Activated B cell treated with CpG ODN at 0.5 μM for 24 hours (primary cell): ENCODE data around the gene ATP11A. TPM values are rescaled to one million over a fixed set of nuclear protein-coding genes. Genes with fewer than 3 reads are reported as not detected.

Source experiments
- ATAC-seq: fragments of 200-7000 bp; cut with Tn5 transposase; one replicate; pipeline ENCODE4 v1.10.0; 2021; ENCODE audit warnings: low read depth, mild to moderate bottlenecking, moderate library complexity
- CTCF ChIA-PET: fragments of 350-600 bp; sonication (Branson Sonifier 250); formaldehyde crosslinking; loops from one replicate; lab custom pipeline; 2021; ENCODE audit warnings: antibody characterized with exemption; lab: Charles Lee
- POLR2A ChIA-PET: fragments of 350-600 bp; sonication (Branson Sonifier 250); formaldehyde crosslinking; loops from one replicate; lab custom pipeline; 2021; ENCODE audit warnings: antibody characterized with exemption; lab: Charles Lee
- DNase-seq: peaks from one replicate; pipeline ENCODE4 v3.0.0; 2022
- H3K27ac Mint-ChIP-seq: one replicate; pipeline ENCODE4 v1.8.0; 2020; ENCODE audit warnings: mixed read lengths
- H3K27me3 Mint-ChIP-seq: one replicate; pipeline ENCODE4 v1.8.0; 2021; ENCODE audit warnings: mixed read lengths
- H3K36me3 Mint-ChIP-seq: one replicate; pipeline ENCODE4 v1.8.0; 2021; ENCODE audit warnings: low read depth, mixed read lengths
- H3K4me1 Mint-ChIP-seq: one replicate; pipeline ENCODE4 v1.8.0; 2021; ENCODE audit warnings: mixed read lengths
- H3K4me3 Mint-ChIP-seq: one replicate; pipeline ENCODE4 v1.8.0; 2020; ENCODE audit warnings: mild to moderate bottlenecking, mixed read lengths
- H3K9me3 Mint-ChIP-seq: one replicate; pipeline ENCODE4 v1.8.0; 2020; ENCODE audit warnings: mixed read lengths
- CTCF ChIP-seq: fragments of 200-600 bp; IDR thresholded peaks from one replicate; pipeline ENCODE4 v1.8.0; 2022; ENCODE audit warnings: antibody characterized with exemption, mild to moderate bottlenecking
- intact Hi-C: fragments of 100-400 bp; cut with micrococcal nuclease; formaldehyde crosslinking; loops from one replicate; pipeline ENCODE4 v1.15.1; 2024
- total RNA-seq: library from RNA; stranded (reverse); gene quantifications from 2 replicates; pipeline ENCODE4 v1.2.3, GENCODE V29; 2022

Gene ATP11A
- total RNA-seq, 1 donor from 2014 or later, result 49.6 TPM

GRCh38 chr13:112759053-112759452, 69.2 kb downstream of the ATP11A start:
- DNase-seq (no peak), ATAC-seq (no peak)
- Mint-ChIP-seq H3K27ac (no peak overlapping the region), H3K4me1 (peaks cover 5% of the 10 kb centered on the region), H3K27me3 (no peaks in the 10 kb centered on the region), H3K9me3 (peaks cover 2% of the 10 kb centered on the region), H3K4me3 (no peak overlapping the region), H3K36me3 (no peaks in the 10 kb centered on the region)
- intact Hi-C loops, result no loop called here
- ChIA-PET POLR2A (no interaction called here), CTCF (no interaction called here)
- TF ChIP-seq CTCF, result no peak

- peaks cover 5% of the 10 kb centered on the region for H3K4me1 Mint-ChIP-seq
- no peak overlapping the region for H3K4me3 Mint-ChIP-seq
- no peak for TF ChIP-seq CTCF
- H3K36me3 Mint-ChIP-seq, result no peaks in the 10 kb centered on the region
- ChIA-PET CTCF (no interaction called here), POLR2A (no interaction called here)
- no peak for ATAC-seq
- intact Hi-C loops, result no loop called here
- H3K9me3 Mint-ChIP-seq, result peaks cover 2% of the 10 kb centered on the region
- H3K27me3 Mint-ChIP-seq, result no peaks in the 10 kb centered on the region
- DNase-seq, result no peak
- no peak overlapping the region for H3K27ac Mint-ChIP-seq
Measured at GRCh38 chr13:112759827-112760226, 70.0 kb downstream of the ATP11A start.

GRCh38 chr13:112760435-112760834, 70.6 kb downstream of the ATP11A start:
- peaks cover 5% of the 10 kb centered on the region for H3K4me1 Mint-ChIP-seq
- CTCF ChIA-PET, result no interaction called here
- POLR2A ChIA-PET, result no interaction called here

GRCh38 chr13:112760931-112761330, 71.1 kb downstream of the ATP11A start:
- no peak for TF ChIP-seq CTCF
- ATAC-seq, result no peak
- POLR2A ChIA-PET, result no interaction called here
- Mint-ChIP-seq H3K4me1 (peaks cover 7% of the 10 kb centered on the region), H3K9me3 (peaks cover 2% of the 10 kb centered on the region), H3K4me3 (no peak overlapping the region), H3K27ac (no peak overlapping the region), H3K36me3 (no peaks in the 10 kb centered on the region), H3K27me3 (no peaks in the 10 kb centered on the region)
- CTCF ChIA-PET, result no interaction called here
- DNase-seq, result no peak
- intact Hi-C loops, result no loop called here

More at GRCh38 chr13:112760435-112760834, 70.6 kb downstream of the ATP11A start:
- no peak for DNase-seq
- H3K9me3 Mint-ChIP-seq, result peaks cover 2% of the 10 kb centered on the region
- no peaks in the 10 kb centered on the region for H3K27me3 Mint-ChIP-seq
- no peaks in the 10 kb centered on the region for H3K36me3 Mint-ChIP-seq
- no peak overlapping the region for H3K27ac Mint-ChIP-seq
- H3K4me3 Mint-ChIP-seq, result no peak overlapping the region
- TF ChIP-seq CTCF, result no peak
- intact Hi-C loops, result no loop called here
- no peak for ATAC-seq

- H3K36me3 Mint-ChIP-seq, result no peaks in the 10 kb centered on the region
- CTCF ChIA-PET, result no interaction called here
- no peak overlapping the region for H3K27ac Mint-ChIP-seq
- no peak for TF ChIP-seq CTCF
- ATAC-seq (no peak), DNase-seq (no peak)
- intact Hi-C loops, result no loop called here
- POLR2A ChIA-PET, result no interaction called here
- peaks cover 2% of the 10 kb centered on the region for H3K9me3 Mint-ChIP-seq
- no peaks in the 10 kb centered on the region for H3K27me3 Mint-ChIP-seq
- H3K4me3 Mint-ChIP-seq, result no peak overlapping the region
- H3K4me1 Mint-ChIP-seq, result peaks cover 9% of the 10 kb centered on the region
Measured at GRCh38 chr13:112761701-112762689, 72.2 kb downstream of the ATP11A start.
